Right lobe of liver (tissue), 6 donors: Measurements from ENCODE around the gene TRIM42. TPM values are rescaled to one million over a fixed set of nuclear protein-coding genes. Genes with fewer than 3 reads are reported as not detected.

Source experiments
- ATAC-seq, 4 donors: fragments of 200-7000 bp; cut with Tn5 transposase; one replicate each; pipeline ENCODE4 v1.9.1; 2020; ENCODE audit warnings: mild to moderate bottlenecking in 4 of 4, moderate library complexity in 4 of 4
- DNase-seq, 3 donors: peaks; one replicate each; pipeline ENCODE4 v3.0.0-alpha.2; 2020
- H3K27ac ChIP-seq, 3 donors: fragments of 200-600 bp; one replicate each; pipeline ENCODE4 v1.8.0; 2022
- H3K27me3 ChIP-seq, 2 donors: fragments of 200-600 bp; one replicate each; pipeline ENCODE4 v1.8.0; 2022
- H3K36me3 ChIP-seq, 4 donors: fragments of 200-600 bp; sonication (generic) in 1 of 4; one replicate each; pipeline versions ENCODE4 v1.5.1 to v1.8.0; 2017 to 2022; ENCODE audit warnings: control low read depth in 1 of 4
- H3K4me1 ChIP-seq, 4 donors: fragments of 200-600 bp; sonication (generic) in 1 of 4; one replicate each; pipeline versions ENCODE4 v1.5.1 to v1.8.0; 2017 to 2022; ENCODE audit warnings: control low read depth in 1 of 4
- H3K4me3 ChIP-seq, 3 donors: fragments of 200-600 bp; one replicate each; pipeline ENCODE4 v1.8.0; 2022
- H3K9me3 ChIP-seq, 4 donors: fragments of 200-600 bp; sonication (generic) in 1 of 4; one replicate each; pipeline versions ENCODE4 v1.5.1 to v1.8.0; 2017 to 2022; ENCODE audit warnings: control low read depth in 1 of 4
- POLR2A ChIP-seq: fragments of 450-650 bp; IDR thresholded peaks from one replicate; pipeline ENCODE4 v1.6.1; 2017; ENCODE audit warnings: antibody characterized with exemption, mild to moderate bottlenecking
- WGBS: methylation state at CpG from one replicate; pipeline ENCODE4 v1.1.6; 2018; ENCODE audit warnings: low coverage, low lambda C conversion rate; ENCODE audit not compliant: insufficient coverage; ENCODE audit errors: missing lambda C conversion rate; 5-methylcytosine and 5-hydroxymethylcytosine counted together
- intact Hi-C, 2 donors: fragments of 100-400 bp; cut with DNase I; formaldehyde crosslinking; loops; one replicate each; pipeline versions ENCODE4 v1.11.2 to v1.14.1; 2022
- total RNA-seq, 6 experiments: library from RNA; depleted of rRNA in 2 of 6; stranded (reverse); fragments of >200 nt in 2 of 6; fragmentation: NEBNext Ultra II Directional in 3 of 6; extraction: Animal tissue kit (Norgen Biotek cat#: 25700) in 3 of 6; gene quantifications; one replicate each; pipeline versions ENCODE4 v1.1.0 to v1.2.4, GENCODE V29; 2016 to 2023
- TF ChIP-seq, protein P1 (sequence below), 4 donors: fragments of 200-600 bp in 3 of 4; fragments of 450-650 bp in 1 of 4; IDR thresholded peaks; one replicate each; pipeline versions ENCODE4 v1.5.1 to v1.8.0; 2016 to 2022; ENCODE audit warnings: antibody characterized with exemption in 4 of 4, mild to moderate bottlenecking in 2 of 4
- donor health status: DM: no; HTN: yes; CAD: no.
- donor health status: DM: no; HTN: no; CAD: no.
- donor health status: DM: no; HTN: no; CAD: no.
- donor health status: DM: no; HTN: yes; CAD: no.
- donor health status: DM: no; HTN: yes; CAD: no.

TRIM42 gene
- total RNA-seq, 6 experiments from 2014 or later = not detected

DNA sequence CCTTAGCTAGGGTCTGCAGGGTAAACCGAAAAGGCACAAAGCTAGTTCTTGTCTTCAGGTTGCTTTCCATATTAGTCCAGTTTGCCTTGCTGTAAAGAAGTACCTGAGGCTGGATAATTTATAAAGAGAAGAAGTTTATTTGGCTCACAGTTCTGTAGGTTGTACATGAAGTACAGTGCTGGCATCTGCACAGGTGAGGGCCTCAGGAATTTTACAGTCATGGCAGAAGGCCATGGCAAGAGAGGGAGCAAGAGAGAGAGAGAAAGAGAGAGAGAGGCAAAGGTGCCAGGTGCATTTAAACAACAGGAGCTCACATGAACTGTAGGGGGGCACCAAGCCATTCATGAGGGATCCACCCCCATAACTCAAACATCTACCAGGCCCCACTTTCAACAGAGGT is 26.9 kb downstream of the TRIM42 start:
- H3K9me3 ChIP-seq = no peaks in the 10 kb centered on the region
- no peaks in the 10 kb centered on the region for H3K36me3 ChIP-seq
- TF ChIP-seq, protein P1, sequence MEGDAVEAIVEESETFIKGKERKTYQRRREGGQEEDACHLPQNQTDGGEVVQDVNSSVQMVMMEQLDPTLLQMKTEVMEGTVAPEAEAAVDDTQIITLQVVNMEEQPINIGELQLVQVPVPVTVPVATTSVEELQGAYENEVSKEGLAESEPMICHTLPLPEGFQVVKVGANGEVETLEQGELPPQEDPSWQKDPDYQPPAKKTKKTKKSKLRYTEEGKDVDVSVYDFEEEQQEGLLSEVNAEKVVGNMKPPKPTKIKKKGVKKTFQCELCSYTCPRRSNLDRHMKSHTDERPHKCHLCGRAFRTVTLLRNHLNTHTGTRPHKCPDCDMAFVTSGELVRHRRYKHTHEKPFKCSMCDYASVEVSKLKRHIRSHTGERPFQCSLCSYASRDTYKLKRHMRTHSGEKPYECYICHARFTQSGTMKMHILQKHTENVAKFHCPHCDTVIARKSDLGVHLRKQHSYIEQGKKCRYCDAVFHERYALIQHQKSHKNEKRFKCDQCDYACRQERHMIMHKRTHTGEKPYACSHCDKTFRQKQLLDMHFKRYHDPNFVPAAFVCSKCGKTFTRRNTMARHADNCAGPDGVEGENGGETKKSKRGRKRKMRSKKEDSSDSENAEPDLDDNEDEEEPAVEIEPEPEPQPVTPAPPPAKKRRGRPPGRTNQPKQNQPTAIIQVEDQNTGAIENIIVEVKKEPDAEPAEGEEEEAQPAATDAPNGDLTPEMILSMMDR (IDR thresholded peaks at IDR 0.05) = no peak
- TF ChIP-seq POLR2A = no peak
- 100% methylated on average over 1 of the region's 1 CpG for WGBS
- intact Hi-C loops = no loop called here
- H3K4me1 ChIP-seq = peaks cover 0 to 15% (median 3%) of the 10 kb centered on the region in 4 donors
- no peak overlapping the region for H3K4me3 ChIP-seq
- ATAC-seq (no peak), DNase-seq (no peak)
- H3K27ac ChIP-seq = no peak overlapping the region
- H3K27me3 ChIP-seq = no peaks in the 10 kb centered on the region

DNA sequence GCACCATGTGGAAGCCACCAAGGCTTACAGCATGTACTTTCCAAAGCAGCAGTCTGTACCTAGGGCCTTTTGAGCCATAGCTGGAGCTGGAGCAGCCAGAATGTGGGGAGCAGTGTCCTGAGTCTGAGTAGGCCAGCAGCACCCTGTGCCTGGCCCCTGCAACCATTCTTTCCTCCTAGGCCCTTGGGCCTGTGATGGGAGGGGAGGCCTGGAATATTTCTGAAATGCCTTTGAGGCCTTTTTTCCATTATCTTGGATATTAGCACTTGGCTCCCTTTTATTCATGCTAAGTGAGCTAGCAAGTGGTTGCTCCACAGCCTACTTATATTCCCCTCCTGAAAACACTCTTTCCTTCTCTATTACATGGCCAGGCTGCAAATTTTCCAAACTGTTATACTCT is 28.1 kb downstream of the TRIM42 start:
- TF ChIP-seq, protein P1 (IDR thresholded peaks at IDR 0.05) = no peak
- TF ChIP-seq POLR2A = no peak
- no peaks in the 10 kb centered on the region for H3K36me3 ChIP-seq

DNA sequence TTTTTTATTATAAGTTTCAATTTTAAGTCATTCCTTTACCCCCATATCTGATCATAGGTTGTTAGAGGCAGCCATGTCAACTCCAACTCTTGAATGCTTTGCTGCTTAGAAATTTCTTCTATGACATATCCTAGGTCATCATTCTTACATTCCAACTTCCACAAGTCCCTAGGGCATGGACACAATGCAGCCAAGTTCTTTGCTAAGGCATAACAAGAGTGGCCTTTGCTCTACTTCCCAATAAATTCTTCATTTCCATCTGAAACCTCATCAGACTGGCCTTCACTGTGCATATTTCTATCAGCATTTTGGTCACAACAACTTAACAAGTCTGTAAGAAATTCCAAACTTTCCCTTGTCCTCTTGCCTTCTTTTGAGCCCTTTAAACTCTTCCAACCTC is 28.5 kb downstream of the TRIM42 start:
- TF ChIP-seq POLR2A = no peak
- TF ChIP-seq, protein P1 (IDR thresholded peaks at IDR 0.05) = no peak
- Histone ChIP-seq H3K27me3 (no peaks in the 10 kb centered on the region), H3K4me3 (no peak overlapping the region), H3K27ac (no peak overlapping the region), H3K9me3 (no peaks in the 10 kb centered on the region), H3K4me1 (peaks cover 0 to 15% (median 3%) of the 10 kb centered on the region in 4 donors), H3K36me3 (no peaks in the 10 kb centered on the region)
- intact Hi-C loops = no loop called here
- ATAC-seq (no peak), DNase-seq (no peak)

More for the DNA sequence above, 28.1 kb downstream of the TRIM42 start:
- intact Hi-C loops = no loop called here
- Histone ChIP-seq H3K4me3 (no peak overlapping the region), H3K27me3 (no peaks in the 10 kb centered on the region), H3K4me1 (peaks cover 0 to 15% (median 3%) of the 10 kb centered on the region in 4 donors), H3K27ac (no peak overlapping the region), H3K9me3 (no peaks in the 10 kb centered on the region)
- no peak for DNase-seq
- no peak for ATAC-seq

DNA sequence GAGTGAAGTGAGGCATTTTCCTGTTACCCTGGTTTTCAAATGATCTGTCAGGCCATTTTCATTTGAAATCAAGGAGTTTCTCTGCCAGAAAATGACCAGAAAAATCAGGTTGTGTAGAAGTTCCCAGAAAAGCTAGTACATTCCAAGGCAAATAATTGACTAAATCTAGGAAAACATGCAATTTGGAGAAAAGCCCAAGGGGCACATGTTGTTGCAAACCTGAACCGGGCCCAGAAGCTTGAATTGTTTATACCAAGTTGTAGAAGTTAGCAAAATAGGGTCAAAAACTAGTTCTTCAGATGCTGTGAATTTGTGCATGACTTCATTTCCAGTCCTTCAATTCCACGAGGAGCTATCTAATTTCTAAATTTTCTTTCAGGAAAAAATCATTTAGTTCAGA is 31.0 kb downstream of the TRIM42 start:
- H3K9me3 ChIP-seq = no peaks in the 10 kb centered on the region
- intact Hi-C loops = no loop called here
- no peaks in the 10 kb centered on the region for H3K27me3 ChIP-seq
- no peaks in the 10 kb centered on the region for H3K36me3 ChIP-seq
- peak overlapping the region in 1 of 3 donors; percentile 47 for H3K27ac ChIP-seq
- TF ChIP-seq, protein P1 (IDR thresholded peaks at IDR 0.05) = no peak
- TF ChIP-seq POLR2A = no peak
- WGBS = 37% methylated on average over 2 of the region's 2 CpGs
- ATAC-seq = peak in 2 of 4 donors; percentile 34 to 72
- peaks cover 0 to 15% (median 3%) of the 10 kb centered on the region in 4 donors for H3K4me1 ChIP-seq
- H3K4me3 ChIP-seq = no peak overlapping the region
- no peak for DNase-seq

DNA sequence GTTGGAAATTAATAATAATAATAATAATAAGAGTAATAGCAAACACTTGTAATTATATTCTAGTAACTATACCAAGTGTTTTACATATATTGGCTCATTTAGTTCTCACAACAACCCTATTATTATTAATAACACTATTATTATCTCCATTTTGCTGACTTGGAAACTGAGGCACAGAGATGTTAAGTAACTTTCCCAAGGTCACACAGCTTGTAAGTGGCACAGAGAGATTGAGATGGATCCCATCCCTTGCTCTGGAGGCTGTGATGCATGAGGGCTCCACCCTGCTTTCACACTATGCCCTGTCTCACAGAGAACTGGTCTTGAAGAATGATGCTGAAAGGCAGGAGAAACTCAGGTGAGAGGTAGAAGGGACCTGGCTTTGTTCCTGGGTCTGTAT is 31.9 kb downstream of the TRIM42 start:
- Histone ChIP-seq H3K27ac (no peak overlapping the region), H3K27me3 (no peaks in the 10 kb centered on the region), H3K9me3 (no peaks in the 10 kb centered on the region), H3K36me3 (no peaks in the 10 kb centered on the region), H3K4me1 (peaks cover 0 to 15% (median 3%) of the 10 kb centered on the region in 4 donors), H3K4me3 (no peak overlapping the region)
- intact Hi-C loops = no loop called here
- DNase-seq (no peak), ATAC-seq (no peak)
- TF ChIP-seq POLR2A = no peak
- TF ChIP-seq, protein P1 (IDR thresholded peaks at IDR 0.05) = no peak
